Measurements from ENCODE around the gene SPPL2B.

SPPL2B gene

GRCh38 chr19:2300533-2300932 lies 28.0 kb upstream of the SPPL2B start:
- DNase-seq (ENCODE audit: low spot score), result no peak

- no peak for DNase-seq (ENCODE audit: low spot score)
Measured at GRCh38 chr19:2302319-2303210, 25.9 kb upstream of the SPPL2B start.

DNA sequence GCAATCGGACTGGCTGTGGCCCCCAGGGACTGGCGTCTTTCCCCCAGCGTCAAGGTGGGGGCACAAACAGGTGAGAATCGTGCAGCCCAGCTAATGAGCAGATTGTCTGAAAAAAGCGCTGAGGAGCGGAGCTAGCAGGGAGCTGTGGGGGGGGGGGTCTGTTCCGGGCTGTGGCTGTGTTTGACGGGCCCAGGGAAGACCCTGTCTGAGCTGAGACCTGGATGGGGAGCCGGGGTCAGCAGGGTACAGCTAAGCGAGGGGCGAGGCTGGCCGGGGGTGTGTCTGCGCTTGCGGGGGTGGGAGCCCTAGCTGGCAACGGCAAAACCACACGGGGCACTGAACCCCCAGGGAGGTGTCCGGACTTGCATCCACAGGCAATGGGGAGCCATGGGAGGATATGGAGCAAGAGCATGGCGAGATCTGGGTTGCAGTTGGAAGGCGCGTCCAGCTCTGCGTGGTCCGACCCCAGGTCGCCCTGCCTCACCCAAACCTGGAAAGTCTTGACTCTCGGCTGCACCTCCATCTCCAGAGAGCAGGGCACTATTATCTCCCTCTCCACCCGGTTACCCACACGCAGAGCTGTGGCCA lies 25.2 kb upstream of the SPPL2B start:
- DNase-seq (ENCODE audit: low spot score), result no peak

- DNase-seq (ENCODE audit: low spot score), result no peak
Measured at GRCh38 chr19:2305452-2306280, 22.8 kb upstream of the SPPL2B start.

GRCh38 chr19:2306281-2306806 lies 22.1 kb upstream of the SPPL2B start:
- no peak for DNase-seq (ENCODE audit: low spot score)

DNA sequence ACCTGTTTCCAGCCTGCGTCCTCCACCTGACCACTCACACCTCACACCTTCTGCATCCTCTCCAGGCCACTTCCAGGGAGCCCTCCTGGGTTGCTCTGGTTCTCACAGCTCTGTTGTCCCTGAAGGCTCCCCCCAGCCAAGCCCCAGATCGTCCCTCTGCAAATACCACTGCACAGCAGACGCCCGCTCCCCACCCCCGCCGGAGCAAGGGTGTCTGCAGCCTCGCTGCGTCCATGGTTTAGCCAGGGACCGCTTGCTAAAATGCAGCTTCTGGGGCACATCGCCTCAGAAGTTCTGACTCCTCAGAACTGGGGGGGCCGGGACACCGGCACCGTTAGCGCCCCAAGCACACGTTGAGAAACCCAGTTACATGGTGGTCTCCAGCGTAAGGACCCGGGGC lies 21.5 kb upstream of the SPPL2B start:
- no peak for DNase-seq (ENCODE audit: low spot score)

GRCh38 chr19:2307518-2308012 lies 20.9 kb upstream of the SPPL2B start:
- no peak for DNase-seq (ENCODE audit: low spot score)

GRCh38 chr19:2308114-2308556 lies 20.3 kb upstream of the SPPL2B start, which contains the start of gene LINGO3:
TSS of gene LINGO3 (minus strand) at chr19:2308154. CDS start at chr19:2291776, 16,378 bp downstream.
- DNase-seq (ENCODE audit: low spot score), result peak; percentile 65

DNA sequence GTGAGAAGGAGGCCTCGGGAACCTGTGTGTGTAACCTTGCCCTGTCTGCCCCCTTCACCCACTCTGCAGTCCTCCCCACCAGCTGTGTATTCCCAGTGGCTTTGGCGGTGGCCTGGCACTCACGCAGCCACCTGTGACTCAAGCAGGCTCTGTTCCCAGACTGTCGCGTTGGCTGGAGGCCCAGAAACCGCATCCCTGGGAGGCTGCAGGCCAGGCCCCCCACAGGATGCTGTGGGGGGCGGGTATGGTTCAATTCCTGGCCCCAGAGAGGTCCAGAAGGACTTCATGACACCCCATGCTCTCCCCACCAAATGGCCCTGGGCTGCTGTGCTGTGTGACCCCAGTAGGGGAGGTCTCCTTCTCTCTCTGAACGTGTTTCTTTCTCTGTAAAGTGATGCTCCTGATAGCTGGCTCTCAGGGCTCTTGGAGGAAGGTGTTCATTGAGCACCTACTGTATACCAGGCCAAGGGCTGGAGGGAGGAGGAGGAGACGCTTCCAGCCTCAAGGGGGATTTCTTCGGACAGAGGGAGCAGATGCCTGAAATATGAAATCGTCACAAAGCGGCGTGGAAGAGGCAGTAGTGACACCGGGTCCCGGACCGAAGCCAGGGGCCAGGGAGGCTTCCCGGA lies 18.6 kb upstream of the SPPL2B start:
- DNase-seq (ENCODE audit: low spot score), result no peak

DNA sequence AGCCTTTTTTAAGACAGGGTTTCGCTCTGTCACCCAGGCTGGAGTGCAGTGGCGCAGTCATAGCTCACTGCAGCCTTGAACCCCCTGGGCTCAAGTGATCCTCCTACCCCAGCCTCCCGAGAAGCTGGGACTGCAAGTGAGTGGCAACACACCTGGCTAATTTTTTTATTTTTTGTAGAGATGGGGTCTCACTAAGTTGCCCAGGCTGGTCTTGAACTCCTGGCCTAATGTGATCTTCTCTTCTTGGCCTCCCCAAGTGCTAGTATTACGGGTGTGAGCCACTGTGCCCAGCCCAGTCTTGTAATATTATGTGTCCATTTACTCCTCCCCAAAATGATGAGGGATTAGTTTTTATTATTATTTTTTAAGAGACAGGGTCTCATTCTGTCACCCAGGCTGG lies 17.4 kb upstream of the SPPL2B start:
- no peak for DNase-seq (ENCODE audit: low spot score)

DNA sequence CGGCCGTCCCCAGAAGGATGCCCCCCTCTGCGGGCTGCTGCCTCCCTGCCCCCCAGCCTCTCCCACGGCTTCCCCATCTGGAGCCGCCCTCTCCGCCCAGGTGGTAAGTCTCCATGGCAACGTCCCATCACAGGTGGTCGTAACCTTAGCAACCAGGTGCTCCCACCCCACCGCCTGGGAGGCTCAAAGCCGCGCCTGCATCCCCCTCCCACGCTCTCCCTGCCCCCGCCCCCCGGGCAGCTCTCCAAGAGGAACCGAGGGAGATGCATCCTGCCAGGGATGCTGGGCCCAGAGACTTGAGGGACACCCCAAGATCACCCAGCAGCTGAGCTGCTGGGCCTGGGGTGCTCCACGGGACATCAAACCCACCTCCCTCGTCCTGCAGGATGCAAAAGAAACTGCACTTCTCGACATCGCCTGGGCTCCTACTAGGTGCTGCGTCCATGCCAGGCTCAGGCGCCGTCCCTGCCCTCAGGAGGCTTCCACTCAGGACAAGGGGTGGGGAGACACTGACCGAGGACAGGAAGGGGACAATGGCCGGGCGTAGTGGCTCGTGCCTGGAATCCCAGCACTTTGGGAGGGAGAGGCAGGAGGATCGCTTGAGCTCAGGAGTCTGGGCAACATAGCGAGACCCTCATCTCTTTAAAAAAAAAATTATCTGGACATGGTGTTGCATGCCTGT lies 15.5 kb upstream of the SPPL2B start:
- DNase-seq (ENCODE audit: low spot score), result no peak

- DNase-seq (ENCODE audit: low spot score), result no peak
Measured at GRCh38 chr19:2315121-2315817, 13.2 kb upstream of the SPPL2B start.

DNA sequence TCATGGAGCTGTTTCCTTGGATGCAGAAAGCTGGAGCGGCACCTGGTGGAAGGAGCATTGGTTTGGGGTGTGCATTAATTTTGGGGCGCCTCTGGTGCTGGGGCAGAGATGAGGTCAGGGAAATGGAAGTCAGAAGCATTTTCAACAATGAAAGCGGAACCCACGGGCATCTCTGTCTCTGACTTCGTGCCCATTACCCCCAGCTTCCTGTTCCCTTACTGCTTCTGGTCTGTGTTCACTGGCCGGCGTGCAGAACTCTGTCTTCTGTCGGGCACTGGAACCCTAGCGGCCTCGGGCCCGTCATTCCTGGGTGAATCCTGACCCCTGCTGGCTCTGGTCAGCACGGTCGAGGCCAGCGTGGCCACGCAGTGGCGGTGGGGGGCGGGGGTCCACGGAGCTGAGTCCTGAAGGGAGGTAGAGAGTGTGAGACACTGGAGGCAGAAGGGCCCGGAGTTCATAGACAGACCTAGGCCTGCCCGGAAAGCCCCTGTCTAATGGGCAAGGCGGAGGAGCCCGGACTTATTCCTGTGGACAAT lies 12.6 kb upstream of the SPPL2B start:
- DNase-seq (ENCODE audit: low spot score), result peak; percentile 91

GRCh38 chr19:2317300-2317699 lies 11.2 kb upstream of the SPPL2B start:
- DNase-seq (ENCODE audit: low spot score), result no peak

- DNase-seq (ENCODE audit: low spot score), result no peak
Measured at GRCh38 chr19:2317756-2318155, 10.7 kb upstream of the SPPL2B start.

DNA sequence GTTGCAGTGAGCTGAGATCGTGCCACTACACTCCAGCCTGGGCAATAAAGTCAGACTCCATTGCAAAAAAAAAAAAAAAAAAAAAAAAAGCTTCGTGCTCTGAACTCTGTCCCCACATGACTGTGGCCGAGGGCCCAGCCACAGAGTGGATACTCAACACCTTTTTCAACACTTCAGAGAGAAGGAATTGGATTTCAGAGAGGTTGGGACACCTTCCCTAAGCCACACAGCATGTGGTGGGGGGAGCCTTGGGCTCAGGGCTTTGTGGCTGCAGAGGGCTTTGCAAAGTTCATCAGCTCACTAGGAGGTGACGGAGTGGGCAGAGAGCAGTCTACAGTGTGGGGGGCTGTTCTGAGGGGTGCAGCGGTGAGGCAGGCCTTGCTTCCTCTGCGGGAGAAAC lies 9.6 kb upstream of the SPPL2B start:
- no peak for DNase-seq (ENCODE audit: low spot score)

DNA sequence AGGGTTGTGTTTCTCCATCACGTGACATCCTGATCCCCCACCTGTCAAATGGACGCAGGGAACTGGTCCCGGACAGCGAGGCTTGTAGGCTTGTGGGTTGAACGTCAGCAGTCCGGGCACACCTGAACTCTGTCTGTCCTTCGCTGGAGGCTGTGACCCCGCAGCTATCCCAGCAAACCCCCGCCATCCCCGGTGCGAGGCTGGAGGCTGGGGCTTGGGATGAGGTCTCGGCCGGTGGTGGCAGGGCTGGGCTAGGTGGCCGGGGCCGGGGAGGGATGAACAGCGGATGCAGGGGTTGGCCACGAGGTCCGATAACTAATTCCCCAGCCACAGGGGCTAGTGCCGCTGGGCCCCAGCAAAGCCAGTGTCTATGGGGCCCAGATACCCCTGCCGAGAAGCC lies 8.9 kb upstream of the SPPL2B start:
- DNase-seq (ENCODE audit: low spot score), result no peak

DNA sequence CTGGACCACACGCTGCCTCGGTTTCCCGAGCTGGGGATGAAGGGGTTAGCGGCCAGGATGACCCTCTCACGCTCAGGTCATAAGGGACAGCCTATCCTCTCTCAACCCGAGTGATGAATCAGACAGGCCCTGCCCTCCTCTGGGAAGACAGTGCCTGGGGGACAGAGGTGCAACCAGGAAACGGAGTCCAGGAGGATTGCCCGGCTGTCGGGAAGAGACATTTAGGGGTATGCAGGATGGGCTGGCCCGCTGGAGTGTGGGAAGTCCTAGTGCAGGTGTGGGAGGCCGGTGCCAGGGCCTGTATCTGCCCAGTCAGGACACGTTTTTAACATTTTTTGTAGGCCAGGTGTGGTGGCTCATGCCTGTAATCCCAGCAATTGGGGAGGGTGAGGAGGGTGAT lies 8.4 kb upstream of the SPPL2B start:
- DNase-seq (ENCODE audit: low spot score), result no peak

DNA sequence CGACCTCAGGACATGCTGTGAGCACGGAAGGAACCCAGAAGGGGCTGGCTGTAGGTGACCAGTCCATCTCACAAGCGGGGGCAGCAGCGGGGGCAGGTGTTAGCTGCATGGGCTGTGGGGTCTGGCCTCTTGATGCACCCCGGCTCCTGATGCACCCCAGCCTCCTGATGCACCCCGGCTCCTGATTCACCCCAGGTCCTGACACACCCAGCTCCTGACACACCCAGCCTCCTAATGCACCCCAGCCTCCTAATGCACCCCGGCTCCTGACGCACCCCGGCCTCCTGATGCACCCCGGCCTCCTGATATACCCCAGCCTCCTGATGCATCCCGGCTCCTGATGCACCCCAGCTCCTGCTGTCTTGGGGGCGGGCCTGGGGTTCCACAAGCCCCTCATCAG lies 7.5 kb upstream of the SPPL2B start:
- DNase-seq (ENCODE audit: low spot score), result no peak
